NCI-H2107 (cell line): ENCODE results near the gene MESP2.
"Not testable (repeated sequence)": the region's sequence is repeated elsewhere in the genome, so short reads cannot be mapped to it uniquely, and the experiment has no call there.

Source experiments
- DNase-seq: peaks from one replicate; lab custom pipeline; 2025; lab: John Stamatoyannopoulos, UW

MESP2 gene

GRCh38 chr15:89781891-89782618 lies 5.9 kb downstream of the MESP2 start:
- DNase-seq: no peak

GRCh38 chr15:89782619-89782950 lies 6.5 kb downstream of the MESP2 start:
- not testable (repeated sequence) for DNase-seq

GRCh38 chr15:89783111-89783860 lies 7.2 kb downstream of the MESP2 start:
- DNase-seq: no peak

- DNase-seq: no peak
Observed at GRCh38 chr15:89783861-89784685, 7.9 kb downstream of the MESP2 start.

GRCh38 chr15:89784686-89784960 lies 8.5 kb downstream of the MESP2 start:
- no peak for DNase-seq

GRCh38 chr15:89785064-89785773 lies 9.1 kb downstream of the MESP2 start:
- no peak for DNase-seq

- no peak for DNase-seq
Observed at GRCh38 chr15:89785774-89786140, 9.6 kb downstream of the MESP2 start.

- no peak for DNase-seq
Observed at GRCh38 chr15:89787944-89788343, 11.8 kb downstream of the MESP2 start.

- not testable (repeated sequence) for DNase-seq
Observed at GRCh38 chr15:89788585-89788984, 12.5 kb downstream of the MESP2 start.

GRCh38 chr15:89790206-89790605 lies 14.1 kb downstream of the MESP2 start:
- DNase-seq: no peak

GRCh38 chr15:89790661-89791060 lies 14.5 kb downstream of the MESP2 start:
- DNase-seq: no peak

- DNase-seq: no peak
Observed at GRCh38 chr15:89792106-89792805, 16.1 kb downstream of the MESP2 start.

GRCh38 chr15:89794627-89795241 lies 18.6 kb downstream of the MESP2 start:
- DNase-seq: no peak

- no peak for DNase-seq
Observed at GRCh38 chr15:89795996-89796395, 19.9 kb downstream of the MESP2 start.

- DNase-seq: no peak
Observed at GRCh38 chr15:89797678-89798201, 21.6 kb downstream of the MESP2 start.

- no peak for DNase-seq
Observed at GRCh38 chr15:89799011-89799911, 23.1 kb downstream of the MESP2 start.

GRCh38 chr15:89799918-89800498 lies 23.9 kb downstream of the MESP2 start:
- DNase-seq: no peak

- no peak for DNase-seq
Observed at GRCh38 chr15:89801471-89802195, 25.5 kb downstream of the MESP2 start.
